ENCODE measurements around the gene SLC24A3.

SLC24A3 gene

DNA sequence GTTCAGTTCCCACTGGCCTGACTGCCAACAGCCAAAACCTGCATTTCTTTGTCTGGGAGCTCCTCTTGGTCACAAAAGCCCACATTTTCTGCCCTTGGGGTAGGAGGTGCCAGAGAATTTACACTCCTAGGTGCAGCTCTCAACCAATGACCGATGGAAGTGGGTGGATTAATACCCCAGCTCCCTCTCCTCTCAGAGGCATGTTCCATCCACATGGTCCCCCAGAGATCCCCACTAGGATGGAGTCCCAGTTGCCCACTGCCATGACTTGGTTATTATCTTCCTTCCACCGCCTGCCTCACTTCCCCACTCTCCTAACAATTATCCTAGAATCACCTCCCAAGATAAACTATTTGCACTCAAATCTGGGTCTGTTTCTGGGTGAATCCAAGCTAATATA, 434.5 kb downstream of the SLC24A3 start:
- H3K27me3 ChIP-seq (ENCODE audit: insufficient read depth, low read length), result no peaks in the 10 kb centered on the region
- H3K18ac ChIP-seq (ENCODE audit: low read length), result no peak overlapping the region
- peaks cover 1% of the 10 kb centered on the region for H3K9me3 ChIP-seq (ENCODE audit: insufficient read depth, low read depth, low read length)
- H2AK5ac ChIP-seq (ENCODE audit: low read length), result no peak overlapping the region
- H3K4me1 ChIP-seq (ENCODE audit: control insufficient read depth in 1 of 2, insufficient read depth in 2 of 2, low read length in 2 of 2), result no peaks in the 10 kb centered on the region
- no CpG with 5 or more reads among the region's 2 CpGs for WGBS (ENCODE audit: extremely low coverage, insufficient coverage, insufficient read length)
- no peak overlapping the region for H4K91ac ChIP-seq (ENCODE audit: low read depth, low read length)
- no peak overlapping the region for H2BK120ac ChIP-seq (ENCODE audit: insufficient read depth, low read length, poor library complexity)
- no peak for DNase-seq
- H3K27ac ChIP-seq (ENCODE audit: low read depth, low read length), result no peak overlapping the region
- no peak overlapping the region for H2BK12ac ChIP-seq (ENCODE audit: low read length)
- no peak overlapping the region for H4K8ac ChIP-seq (ENCODE audit: low read depth, low read length)
- H3K9ac ChIP-seq (ENCODE audit: low read length), result no peak overlapping the region
- H3K14ac ChIP-seq (ENCODE audit: low read length), result no peak overlapping the region
- no peak overlapping the region for H3K23ac ChIP-seq (ENCODE audit: low read length)
- no peaks in the 10 kb centered on the region for H3K36me3 ChIP-seq (ENCODE audit: control insufficient read depth in 1 of 2, insufficient read depth in 2 of 2, low read length in 2 of 2)
- no peak overlapping the region for H2AFZ ChIP-seq (ENCODE audit: insufficient read depth, low read length, poor library complexity)
- H3K4ac ChIP-seq (ENCODE audit: low read depth, low read length), result no peak overlapping the region
- H3K4me3 ChIP-seq (ENCODE audit: low read depth, low read length), result no peak overlapping the region
- H3K79me2 ChIP-seq (ENCODE audit: control insufficient read depth, insufficient read depth, low read length, poor library complexity), result no peaks in the 10 kb centered on the region
- no peak overlapping the region for H4K12ac ChIP-seq (ENCODE audit: low read depth, low read length)
- H3K79me1 ChIP-seq (ENCODE audit: low read length), result no peaks in the 10 kb centered on the region
- no peak overlapping the region for H3K4me2 ChIP-seq (ENCODE audit: low read length)
- no peak overlapping the region for H2BK5ac ChIP-seq (ENCODE audit: low read depth, low read length, poor library complexity)

GRCh38 chr20:19648024-19648423, 435.6 kb downstream of the SLC24A3 start:
- no peak overlapping the region for H2AK5ac ChIP-seq (ENCODE audit: low read length)
- no peak overlapping the region for H3K9ac ChIP-seq (ENCODE audit: low read length)
- H3K27ac ChIP-seq (ENCODE audit: low read depth, low read length), result no peak overlapping the region
- no peak overlapping the region for H4K8ac ChIP-seq (ENCODE audit: low read depth, low read length)
- no peaks in the 10 kb centered on the region for H3K79me1 ChIP-seq (ENCODE audit: low read length)
- H2BK12ac ChIP-seq (ENCODE audit: low read length), result no peak overlapping the region
- no peak overlapping the region for H3K4me3 ChIP-seq (ENCODE audit: low read depth, low read length)
- H3K23ac ChIP-seq (ENCODE audit: low read length), result no peak overlapping the region
- H3K9me3 ChIP-seq (ENCODE audit: insufficient read depth, low read depth, low read length), result peaks cover 3% of the 10 kb centered on the region
- H3K79me2 ChIP-seq (ENCODE audit: control insufficient read depth, insufficient read depth, low read length, poor library complexity), result no peaks in the 10 kb centered on the region
- H4K91ac ChIP-seq (ENCODE audit: low read depth, low read length), result no peak overlapping the region
- H3K4ac ChIP-seq (ENCODE audit: low read depth, low read length), result no peak overlapping the region
- H3K27me3 ChIP-seq (ENCODE audit: insufficient read depth, low read length), result no peaks in the 10 kb centered on the region
- no peaks in the 10 kb centered on the region for H3K36me3 ChIP-seq (ENCODE audit: control insufficient read depth in 1 of 2, insufficient read depth in 2 of 2, low read length in 2 of 2)
- no peak for DNase-seq
- H4K12ac ChIP-seq (ENCODE audit: low read depth, low read length), result no peak overlapping the region
- WGBS (ENCODE audit: extremely low coverage, insufficient coverage, insufficient read length), result no CpG with 5 or more reads among the region's 2 CpGs
- no peak overlapping the region for H2BK5ac ChIP-seq (ENCODE audit: low read depth, low read length, poor library complexity)
- H3K4me2 ChIP-seq (ENCODE audit: low read length), result no peak overlapping the region
- no peak overlapping the region for H2BK120ac ChIP-seq (ENCODE audit: insufficient read depth, low read length, poor library complexity)
- no peak overlapping the region for H3K18ac ChIP-seq (ENCODE audit: low read length)
- no peak overlapping the region for H2AFZ ChIP-seq (ENCODE audit: insufficient read depth, low read length, poor library complexity)
- no peaks in the 10 kb centered on the region for H3K4me1 ChIP-seq (ENCODE audit: control insufficient read depth in 1 of 2, insufficient read depth in 2 of 2, low read length in 2 of 2)
- no peak overlapping the region for H3K14ac ChIP-seq (ENCODE audit: low read length)

GRCh38 chr20:19649041-19649440, 436.6 kb downstream of the SLC24A3 start:
- Histone ChIP-seq H2AFZ (ENCODE audit: insufficient read depth, low read length, poor library complexity) (no peak overlapping the region), H3K4me1 (ENCODE audit: control insufficient read depth in 1 of 2, insufficient read depth in 2 of 2, low read length in 2 of 2) (no peaks in the 10 kb centered on the region), H3K79me1 (ENCODE audit: low read length) (no peaks in the 10 kb centered on the region), H3K4me3 (ENCODE audit: low read depth, low read length) (no peak overlapping the region), H4K8ac (ENCODE audit: low read depth, low read length) (no peak overlapping the region), H4K12ac (ENCODE audit: low read depth, low read length) (no peak overlapping the region), H3K14ac (ENCODE audit: low read length) (no peak overlapping the region), H2BK120ac (ENCODE audit: insufficient read depth, low read length, poor library complexity) (no peak overlapping the region), H3K4ac (ENCODE audit: low read depth, low read length) (no peak overlapping the region), H3K9ac (ENCODE audit: low read length) (no peak overlapping the region), H3K23ac (ENCODE audit: low read length) (no peak overlapping the region), H3K27me3 (ENCODE audit: insufficient read depth, low read length) (no peaks in the 10 kb centered on the region), H3K9me3 (ENCODE audit: insufficient read depth, low read depth, low read length) (peaks cover 2% of the 10 kb centered on the region), H3K18ac (ENCODE audit: low read length) (no peak overlapping the region), H3K79me2 (ENCODE audit: control insufficient read depth, insufficient read depth, low read length, poor library complexity) (no peaks in the 10 kb centered on the region), H2AK5ac (ENCODE audit: low read length) (no peak overlapping the region), H2BK12ac (ENCODE audit: low read length) (no peak overlapping the region), H2BK5ac (ENCODE audit: low read depth, low read length, poor library complexity) (no peak overlapping the region), H3K4me2 (ENCODE audit: low read length) (no peak overlapping the region), H4K91ac (ENCODE audit: low read depth, low read length) (no peak overlapping the region), H3K36me3 (ENCODE audit: control insufficient read depth in 1 of 2, insufficient read depth in 2 of 2, low read length in 2 of 2) (no peaks in the 10 kb centered on the region), H3K27ac (ENCODE audit: low read depth, low read length) (no peak overlapping the region)
- no peak for DNase-seq
- no CpG with 5 or more reads among the region's 3 CpGs for WGBS (ENCODE audit: extremely low coverage, insufficient coverage, insufficient read length)

- Histone ChIP-seq H3K18ac (ENCODE audit: low read length) (no peak overlapping the region), H2AFZ (ENCODE audit: insufficient read depth, low read length, poor library complexity) (no peak overlapping the region), H3K9me3 (ENCODE audit: insufficient read depth, low read depth, low read length) (peaks cover 2% of the 10 kb centered on the region), H2BK120ac (ENCODE audit: insufficient read depth, low read length, poor library complexity) (no peak overlapping the region), H3K27ac (ENCODE audit: low read depth, low read length) (no peak overlapping the region), H3K79me2 (ENCODE audit: control insufficient read depth, insufficient read depth, low read length, poor library complexity) (no peaks in the 10 kb centered on the region), H4K8ac (ENCODE audit: low read depth, low read length) (no peak overlapping the region), H3K4me3 (ENCODE audit: low read depth, low read length) (no peak overlapping the region), H3K4me1 (ENCODE audit: control insufficient read depth in 1 of 2, insufficient read depth in 2 of 2, low read length in 2 of 2) (no peaks in the 10 kb centered on the region), H2AK5ac (ENCODE audit: low read length) (no peak overlapping the region), H4K91ac (ENCODE audit: low read depth, low read length) (no peak overlapping the region), H3K36me3 (ENCODE audit: control insufficient read depth in 1 of 2, insufficient read depth in 2 of 2, low read length in 2 of 2) (no peaks in the 10 kb centered on the region), H3K79me1 (ENCODE audit: low read length) (no peaks in the 10 kb centered on the region), H3K4me2 (ENCODE audit: low read length) (no peak overlapping the region), H3K23ac (ENCODE audit: low read length) (no peak overlapping the region), H3K9ac (ENCODE audit: low read length) (no peak overlapping the region), H2BK5ac (ENCODE audit: low read depth, low read length, poor library complexity) (no peak overlapping the region), H2BK12ac (ENCODE audit: low read length) (no peak overlapping the region), H3K4ac (ENCODE audit: low read depth, low read length) (no peak overlapping the region), H4K12ac (ENCODE audit: low read depth, low read length) (no peak overlapping the region), H3K27me3 (ENCODE audit: insufficient read depth, low read length) (no peaks in the 10 kb centered on the region), H3K14ac (ENCODE audit: low read length) (no peak overlapping the region)
- no CpG with 5 or more reads among the region's 5 CpGs for WGBS (ENCODE audit: extremely low coverage, insufficient coverage, insufficient read length)
- no peak for DNase-seq
These were observed 440.2 kb downstream of the SLC24A3 start for GRCh38 chr20:19652591-19653026.
